CD4-positive, alpha-beta T cell treated with Interleukin-21 for 1 hour (primary cell): ENCODE results near the gene HGFAC.
"Not testable (repeated sequence)": the region's sequence is repeated elsewhere in the genome, so short reads cannot be mapped to it uniquely, and the experiment has no call there.

Experiments
- DNase-seq: peaks from one replicate; pipeline ENCODE4 v3.0.0-alpha.2; 2020

Gene HGFAC

DNA sequence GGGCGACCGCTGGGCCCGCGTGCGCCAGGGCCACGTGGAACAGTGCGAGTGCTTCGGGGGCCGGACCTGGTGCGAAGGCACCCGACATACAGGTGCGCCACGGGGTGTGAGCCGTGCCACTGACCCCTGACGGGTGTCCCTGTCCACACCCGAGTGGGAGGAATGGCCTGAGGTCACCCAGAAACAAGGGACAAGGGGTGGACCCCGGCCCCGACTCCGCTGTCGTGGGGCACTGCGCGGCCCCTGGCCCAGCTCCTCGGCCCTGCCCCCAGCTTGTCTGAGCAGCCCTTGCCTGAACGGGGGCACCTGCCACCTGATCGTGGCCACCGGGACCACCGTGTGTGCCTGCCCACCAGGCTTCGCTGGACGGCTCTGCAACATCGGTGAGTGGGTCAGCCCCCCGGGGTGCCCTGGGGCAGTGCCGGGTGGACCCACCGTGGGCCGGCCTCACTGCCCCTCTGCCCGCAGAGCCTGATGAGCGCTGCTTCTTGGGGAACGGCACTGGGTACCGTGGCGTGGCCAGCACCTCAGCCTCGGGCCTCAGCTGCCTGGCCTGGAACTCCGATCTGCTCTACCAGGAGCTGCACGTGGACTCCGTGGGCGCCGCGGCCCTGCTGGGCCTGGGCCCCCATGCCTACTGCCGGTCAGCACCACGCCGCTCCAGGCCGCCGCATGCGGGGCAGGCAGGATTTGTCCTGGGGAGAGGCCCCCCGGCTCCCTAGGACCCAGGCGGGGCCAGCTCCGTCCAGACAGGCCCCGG is 2.8 kb downstream of the HGFAC start:
- DNase-seq: no peak

- DNase-seq: no peak
Observed at GRCh38 chr4:3445111-3445820, 3.5 kb downstream of the HGFAC start.

- DNase-seq: no peak
Observed at GRCh38 chr4:3445829-3446545, 4.2 kb downstream of the HGFAC start.

- DNase-seq: no peak
Observed at GRCh38 chr4:3446631-3447320, 5.0 kb downstream of the HGFAC start.

- DNase-seq: no peak
Observed at GRCh38 chr4:3447431-3448395, 5.9 kb downstream of the HGFAC start.

DNA sequence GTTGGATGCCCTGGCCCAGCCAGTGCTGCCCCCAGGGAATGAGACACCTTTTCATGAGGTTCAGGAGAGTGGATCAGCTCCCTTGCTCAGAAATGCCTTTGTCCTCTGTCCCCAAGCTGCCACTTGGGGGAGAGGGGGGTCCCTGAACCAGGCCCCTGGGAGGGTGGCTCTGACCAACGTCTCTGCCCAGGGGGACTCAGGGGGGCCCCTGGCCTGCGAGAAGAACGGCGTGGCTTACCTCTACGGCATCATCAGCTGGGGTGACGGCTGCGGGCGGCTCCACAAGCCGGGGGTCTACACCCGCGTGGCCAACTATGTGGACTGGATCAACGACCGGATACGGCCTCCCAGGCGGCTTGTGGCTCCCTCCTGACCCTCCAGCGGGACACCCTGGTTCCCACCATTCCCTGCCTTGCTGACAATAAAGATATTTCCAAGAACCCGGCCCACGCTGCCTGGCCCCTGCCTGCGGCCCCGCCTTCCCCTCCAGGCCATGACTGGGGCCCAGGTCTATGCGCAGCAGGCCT is 7.3 kb downstream of the HGFAC start:
- DNase-seq: no peak

DNA sequence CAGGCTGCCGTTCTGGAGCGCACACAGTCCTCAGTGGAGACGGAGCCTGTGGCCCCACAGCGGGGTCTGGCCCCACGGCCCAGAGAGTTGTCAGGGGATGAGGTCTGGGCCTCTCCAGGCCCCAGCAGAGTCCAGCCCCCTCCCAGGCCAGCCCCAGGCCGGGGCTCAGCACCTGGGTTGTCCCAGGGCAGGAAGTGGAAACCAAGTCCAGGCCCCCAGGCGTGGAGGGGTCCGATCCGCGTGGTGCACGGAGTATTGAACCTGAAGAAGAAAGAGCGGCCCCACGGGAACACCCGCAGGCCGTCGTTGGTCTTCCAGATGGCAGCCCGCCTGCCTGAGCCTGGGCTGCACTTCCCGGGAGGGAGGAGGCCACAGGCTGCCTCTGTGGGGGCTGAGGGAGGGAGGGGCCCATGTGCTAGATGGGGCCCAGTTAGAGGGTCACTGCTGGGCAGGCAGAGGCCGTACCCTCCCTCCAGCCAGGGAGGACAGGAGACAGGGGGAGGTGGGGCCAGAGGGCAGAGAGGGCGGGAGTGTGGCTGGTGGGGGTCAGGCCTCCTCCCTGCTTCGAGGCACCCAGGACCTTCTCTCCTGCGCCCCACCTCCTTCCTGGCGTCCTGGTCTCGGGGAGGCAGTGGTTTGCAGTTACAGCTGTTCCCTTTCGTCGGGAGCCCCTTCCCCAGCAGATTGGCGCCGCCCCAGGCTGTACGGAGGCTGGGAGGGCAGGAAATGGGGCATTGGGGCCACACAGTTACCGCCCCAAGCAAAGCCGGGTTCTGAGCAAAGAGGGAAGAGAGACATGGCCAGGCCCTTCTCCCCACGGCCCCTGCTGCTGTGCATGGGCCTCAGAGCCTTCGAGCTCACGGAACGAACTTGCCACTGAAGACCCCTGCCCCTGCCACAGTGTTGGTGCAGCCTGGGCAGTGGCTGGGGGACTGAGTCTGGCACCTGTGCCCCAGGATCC is 8.1 kb downstream of the HGFAC start:
- no peak for DNase-seq

- no peak for DNase-seq
Observed at GRCh38 chr4:3450643-3451042, 8.9 kb downstream of the HGFAC start.

DNA sequence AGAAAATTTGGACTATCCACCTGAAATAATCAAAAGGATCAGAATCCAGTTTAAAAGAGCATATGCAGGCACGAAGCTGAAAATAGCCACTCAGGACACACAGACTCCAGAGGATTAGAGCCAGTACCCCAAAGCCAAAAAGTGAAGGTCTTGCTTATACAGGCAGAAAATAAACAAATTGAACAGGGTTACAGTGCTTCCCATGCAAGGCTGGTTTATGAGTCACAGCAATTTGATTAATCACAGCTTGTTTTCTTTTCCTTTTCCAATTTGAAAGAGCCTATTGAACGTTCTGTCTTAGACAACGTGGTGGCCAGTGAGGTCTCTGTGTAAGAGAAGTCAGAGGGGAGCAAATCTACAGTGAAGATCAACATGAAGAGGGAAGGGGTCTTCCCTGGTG is 10.2 kb downstream of the HGFAC start:
- DNase-seq: no peak

DNA sequence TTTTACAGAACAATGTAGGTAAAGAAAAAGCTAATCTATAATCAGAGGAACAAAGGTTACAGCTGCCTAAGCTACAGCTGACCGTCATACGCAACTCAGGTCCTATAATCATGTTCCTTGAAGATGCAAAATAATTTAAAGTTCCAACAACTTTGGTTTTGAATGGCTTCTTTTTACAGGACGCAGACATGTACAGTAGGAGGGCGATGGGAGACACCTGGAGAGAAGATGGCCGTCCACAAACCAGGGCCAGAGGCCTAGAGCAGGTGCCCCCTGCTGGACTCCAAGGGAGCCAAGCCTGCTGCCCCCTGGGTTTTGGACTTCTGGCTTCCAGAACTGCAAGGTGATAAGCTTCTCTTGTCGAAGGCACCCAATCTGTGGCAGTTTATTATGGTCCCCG is 10.6 kb downstream of the HGFAC start:
- DNase-seq: no peak

DNA sequence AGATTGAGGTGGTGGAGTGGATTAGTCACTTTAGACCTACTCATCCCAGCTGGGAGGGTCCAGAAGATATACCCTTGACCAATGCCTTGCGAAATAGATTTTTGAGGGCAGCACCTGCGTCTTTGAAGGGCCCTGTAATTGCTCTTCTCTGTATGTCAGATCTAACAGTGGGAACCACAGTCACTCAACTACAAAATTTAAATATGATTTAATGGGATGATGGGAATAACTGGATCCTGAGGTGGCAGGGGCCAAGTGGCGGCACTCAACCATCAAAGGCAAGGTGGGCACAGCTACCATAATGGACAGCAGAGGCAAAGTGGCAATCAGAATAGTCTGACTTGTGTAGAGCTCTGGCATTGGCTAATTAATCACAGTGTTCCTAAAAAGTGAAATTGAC is 13.8 kb downstream of the HGFAC start:
- DNase-seq: not testable (repeated sequence)

DNA sequence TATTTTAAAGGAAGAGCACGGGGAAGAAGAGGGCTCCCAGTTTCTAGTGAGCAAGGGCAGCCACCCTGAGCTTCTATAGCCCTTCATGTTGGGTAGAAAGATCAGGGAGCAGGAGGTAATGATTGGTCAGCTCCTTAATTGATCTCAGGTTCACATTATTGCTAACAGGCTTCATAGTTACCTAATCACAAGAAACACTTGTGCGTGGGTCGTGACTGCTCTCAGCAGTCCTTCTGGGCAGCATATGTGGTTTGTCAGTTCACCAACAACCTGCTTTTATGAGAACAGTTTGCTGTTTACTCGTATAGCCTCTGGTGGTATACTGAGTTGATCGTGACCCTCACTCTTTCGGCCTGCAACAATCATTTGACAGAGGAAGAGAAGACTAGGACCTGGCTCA is 16.6 kb downstream of the HGFAC start:
- no peak for DNase-seq

DNA sequence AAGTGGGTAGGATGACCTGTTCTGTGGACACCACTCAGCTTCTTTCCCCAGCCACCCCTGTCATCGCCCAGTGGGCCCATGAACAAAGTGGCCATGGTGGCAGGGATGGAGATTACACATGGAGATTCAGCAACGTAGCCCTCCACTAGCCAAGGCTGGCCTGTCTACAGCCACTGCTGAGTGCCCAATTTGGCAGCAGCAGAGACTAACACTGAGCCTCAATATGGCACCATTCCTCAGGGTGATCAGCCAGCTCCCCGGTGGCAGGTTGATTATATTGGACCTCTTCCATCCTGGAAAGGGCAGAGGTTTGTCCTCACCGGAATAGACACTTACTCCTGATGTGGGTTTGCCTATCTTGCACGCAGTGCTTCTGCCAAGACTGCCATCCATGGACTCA is 17.4 kb downstream of the HGFAC start:
- DNase-seq: not testable (repeated sequence)

DNA sequence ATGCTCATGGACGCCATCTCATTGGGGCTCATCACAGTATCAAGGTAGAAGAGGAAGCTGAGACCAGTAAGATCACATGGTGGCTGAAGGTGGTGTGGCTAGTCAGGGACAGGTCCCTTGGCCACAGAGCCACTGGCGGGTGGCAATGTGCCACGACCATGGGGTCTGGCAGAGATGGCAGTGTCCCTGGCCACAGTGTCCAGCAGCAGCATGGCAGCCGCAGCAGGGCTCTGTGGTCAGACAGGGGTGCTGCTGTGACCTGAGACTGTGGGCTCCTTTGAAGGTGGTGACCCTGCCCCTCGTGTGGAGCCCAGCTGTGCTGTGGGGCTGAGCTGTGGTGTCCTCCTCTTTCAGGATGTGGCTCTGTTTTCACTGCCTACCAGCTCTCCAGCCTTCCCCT is 19.2 kb downstream of the HGFAC start:
- no peak for DNase-seq

GRCh38 chr4:3461515-3462291 is 19.9 kb downstream of the HGFAC start:
- no peak for DNase-seq

GRCh38 chr4:3462321-3462789 is 20.6 kb downstream of the HGFAC start:
- no peak for DNase-seq

- no peak for DNase-seq
Observed at GRCh38 chr4:3462790-3463415, 21.1 kb downstream of the HGFAC start, which contains the start of gene DOK7. Gene DOK7, plus strand, starts transcription at chr4:3463306. Its CDS starts 70 bp downstream, at chr4:3463376.

DNA sequence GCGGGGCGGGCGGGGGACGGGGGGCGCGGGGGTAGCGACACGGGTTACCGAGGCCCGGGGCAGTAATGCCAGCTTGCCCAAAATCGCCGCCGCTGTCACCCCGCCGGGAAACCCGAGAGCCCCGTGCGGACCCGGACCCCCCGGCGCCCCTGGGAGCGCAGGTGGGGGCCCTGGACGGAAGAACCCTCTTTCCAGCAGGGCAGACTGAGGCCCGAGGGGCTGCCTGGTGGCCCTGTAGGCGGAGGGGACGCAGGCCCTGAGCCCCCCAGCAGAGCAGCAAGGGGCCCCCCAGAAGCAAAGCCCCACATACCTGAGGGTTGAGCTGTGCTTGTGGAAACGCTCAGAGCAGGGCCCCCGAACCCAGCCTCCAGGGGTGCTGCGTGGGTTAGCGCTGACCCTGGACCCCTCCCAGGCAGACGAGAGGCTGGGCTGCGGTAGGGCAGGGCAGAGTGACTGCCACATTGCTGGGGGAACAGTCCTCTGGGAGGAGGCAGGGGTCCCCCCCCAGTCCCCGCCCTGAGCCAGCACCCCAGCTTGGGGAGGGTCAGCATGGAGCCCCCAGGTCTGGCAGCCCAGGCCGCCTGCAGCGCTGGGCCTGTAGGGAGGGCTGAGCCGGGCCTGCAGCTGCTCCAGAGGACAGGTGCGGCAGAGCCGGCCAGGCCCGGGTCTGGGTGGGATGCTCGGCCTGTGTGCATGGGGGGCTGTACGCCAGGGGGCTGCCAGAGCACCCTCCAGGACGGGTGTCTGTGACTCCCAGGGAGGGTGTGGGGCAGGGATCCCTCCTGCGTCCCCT is 22.0 kb downstream of the HGFAC start:
- no peak for DNase-seq
